HFFc6 (cell line): ENCODE results near the gene SYN1. TPM values are rescaled to one million over a fixed set of nuclear protein-coding genes. Genes with fewer than 3 reads are reported as not detected.
"Not testable (repeated sequence)": the region's sequence is repeated elsewhere in the genome, so short reads cannot be mapped to it uniquely, and the experiment has no call there.

Experiments
- DNase-seq: peaks from one replicate; pipeline ENCODE4 v3.0.0-alpha.2; 2018
- H3K27ac Mint-ChIP-seq: 2 replicates; pipeline ENCODE4 v1.8.0; 2020; ENCODE audit warnings: mild to moderate bottlenecking, mixed read lengths
- H3K27me3 Mint-ChIP-seq: 2 replicates; pipeline ENCODE4 v1.8.0; 2021; ENCODE audit warnings: mild to moderate bottlenecking, moderate library complexity, mixed read lengths; ENCODE audit not compliant: insufficient read depth
- H3K36me3 Mint-ChIP-seq: 2 replicates; pipeline ENCODE4 v1.8.0; 2021; ENCODE audit warnings: low read depth, mixed read lengths
- H3K4me1 Mint-ChIP-seq: 2 replicates; pipeline ENCODE4 v1.8.0; 2020; ENCODE audit warnings: low read depth, mixed read lengths
- H3K4me3 Mint-ChIP-seq: 2 replicates; pipeline ENCODE4 v1.8.0; 2020; ENCODE audit warnings: mild to moderate bottlenecking, moderate library complexity, mixed read lengths
- H3K9me3 Mint-ChIP-seq: 2 replicates; pipeline ENCODE4 v1.8.0; 2020; ENCODE audit warnings: mild to moderate bottlenecking, mixed read lengths
- total RNA-seq, 6 experiments: library from RNA; stranded (reverse); fragmentation: NEBNext Ultra II Directional; extraction: Animal tissue kit (Norgen Biotek cat#: 25700); gene quantifications; 2 replicates in 1 of 6; 3 replicates in 5 of 6; pipeline ENCODE4 v1.2.3, GENCODE V29; 2021
- TF ChIP-seq, protein P1 (sequence below): fragments of 200-600 bp; sonication (generic); IDR thresholded peaks from 2 replicates; pipeline ENCODE4 v1.5.0; 2021; ENCODE audit warnings: antibody characterized with exemption, mild to moderate bottlenecking

SYN1 gene
- total RNA-seq, 6 experiments from 2014 or later: 0.13 to 0.31 (median 0.19) TPM; not detected in 1

GRCh38 chrX:47610511-47610910 is 9.1 kb downstream of the SYN1 start:
- no peak for DNase-seq
- H3K9me3 Mint-ChIP-seq: no peaks in the 10 kb centered on the region
- TF ChIP-seq, protein P1, sequence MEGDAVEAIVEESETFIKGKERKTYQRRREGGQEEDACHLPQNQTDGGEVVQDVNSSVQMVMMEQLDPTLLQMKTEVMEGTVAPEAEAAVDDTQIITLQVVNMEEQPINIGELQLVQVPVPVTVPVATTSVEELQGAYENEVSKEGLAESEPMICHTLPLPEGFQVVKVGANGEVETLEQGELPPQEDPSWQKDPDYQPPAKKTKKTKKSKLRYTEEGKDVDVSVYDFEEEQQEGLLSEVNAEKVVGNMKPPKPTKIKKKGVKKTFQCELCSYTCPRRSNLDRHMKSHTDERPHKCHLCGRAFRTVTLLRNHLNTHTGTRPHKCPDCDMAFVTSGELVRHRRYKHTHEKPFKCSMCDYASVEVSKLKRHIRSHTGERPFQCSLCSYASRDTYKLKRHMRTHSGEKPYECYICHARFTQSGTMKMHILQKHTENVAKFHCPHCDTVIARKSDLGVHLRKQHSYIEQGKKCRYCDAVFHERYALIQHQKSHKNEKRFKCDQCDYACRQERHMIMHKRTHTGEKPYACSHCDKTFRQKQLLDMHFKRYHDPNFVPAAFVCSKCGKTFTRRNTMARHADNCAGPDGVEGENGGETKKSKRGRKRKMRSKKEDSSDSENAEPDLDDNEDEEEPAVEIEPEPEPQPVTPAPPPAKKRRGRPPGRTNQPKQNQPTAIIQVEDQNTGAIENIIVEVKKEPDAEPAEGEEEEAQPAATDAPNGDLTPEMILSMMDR: no peak
- H3K27ac Mint-ChIP-seq: no peak overlapping the region
- no peaks in the 10 kb centered on the region for H3K36me3 Mint-ChIP-seq
- peaks cover 8% of the 10 kb centered on the region for H3K27me3 Mint-ChIP-seq
- no peak overlapping the region for H3K4me3 Mint-ChIP-seq
- no peaks in the 10 kb centered on the region for H3K4me1 Mint-ChIP-seq

DNA sequence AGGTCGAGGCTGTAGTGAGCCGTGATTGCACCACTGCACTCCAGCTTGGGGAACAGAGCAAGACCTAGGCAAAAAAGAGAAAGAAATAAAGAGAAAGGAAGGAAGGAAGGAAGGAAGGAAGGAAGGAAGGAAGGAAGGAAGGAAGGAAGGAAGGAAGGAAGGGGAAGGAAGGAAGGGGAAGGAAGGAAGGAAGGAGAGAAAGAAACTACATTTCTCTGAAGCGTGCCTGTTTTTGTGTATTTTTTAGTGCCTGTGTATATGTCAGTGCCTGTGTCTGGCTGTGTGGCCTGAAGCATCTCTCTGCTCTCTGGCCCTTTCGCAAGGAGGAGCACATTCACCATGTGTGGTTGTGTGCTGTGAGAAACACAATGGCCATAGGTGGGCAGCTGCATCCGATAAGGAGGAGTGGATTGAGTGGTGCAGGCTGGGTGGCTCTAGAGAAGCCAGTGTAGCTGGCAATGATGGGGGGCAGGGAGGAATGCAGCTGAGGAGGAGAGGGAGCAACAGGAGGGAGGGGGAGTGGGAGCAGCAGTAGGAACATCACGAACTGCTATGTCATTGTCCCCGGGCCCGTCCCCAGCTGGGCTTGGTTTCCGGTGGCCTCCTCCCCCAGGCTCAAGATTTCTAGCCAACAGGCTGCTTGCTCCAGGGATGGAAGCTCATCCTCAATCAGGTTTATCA is 11.4 kb downstream of the SYN1 start:
- Mint-ChIP-seq H3K36me3 (no peaks in the 10 kb centered on the region), H3K27me3 (peaks cover 6% of the 10 kb centered on the region), H3K9me3 (no peaks in the 10 kb centered on the region), H3K4me1 (no peaks in the 10 kb centered on the region), H3K27ac (no peak overlapping the region), H3K4me3 (no peak overlapping the region)
- no peak for DNase-seq
- TF ChIP-seq, protein P1: no peak

DNA sequence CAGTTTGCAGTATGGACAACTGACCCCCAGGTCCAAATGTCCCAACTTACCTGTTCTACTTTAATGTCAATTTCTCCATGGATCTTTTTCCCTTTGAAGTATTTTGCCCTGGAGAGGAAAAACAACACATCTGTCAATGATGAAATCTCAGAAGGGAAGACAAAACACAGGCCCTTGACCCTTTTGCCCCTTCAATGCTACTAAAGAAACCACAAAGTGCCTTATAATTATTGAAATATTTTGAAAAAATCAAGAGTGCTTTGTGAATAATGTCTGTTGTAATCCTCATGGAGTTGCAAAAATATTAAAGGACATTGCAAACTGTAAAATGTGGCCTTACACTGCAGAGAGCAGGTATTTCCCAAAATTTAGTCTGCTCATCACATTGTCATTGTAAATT is 12.6 kb downstream of the SYN1 start:
- no peaks in the 10 kb centered on the region for H3K9me3 Mint-ChIP-seq
- no peak for DNase-seq
- H3K36me3 Mint-ChIP-seq: no peaks in the 10 kb centered on the region
- TF ChIP-seq, protein P1: no peak
- no peak overlapping the region for H3K4me3 Mint-ChIP-seq
- no peaks in the 10 kb centered on the region for H3K4me1 Mint-ChIP-seq
- peaks cover 6% of the 10 kb centered on the region for H3K27me3 Mint-ChIP-seq
- no peak overlapping the region for H3K27ac Mint-ChIP-seq

- Mint-ChIP-seq H3K4me3 (no peak overlapping the region), H3K27ac (no peak overlapping the region), H3K27me3 (peaks cover 5% of the 10 kb centered on the region), H3K4me1 (no peaks in the 10 kb centered on the region), H3K36me3 (no peaks in the 10 kb centered on the region), H3K9me3 (no peaks in the 10 kb centered on the region)
- no peak for DNase-seq
- TF ChIP-seq, protein P1: no peak
These were observed 14.6 kb downstream of the SYN1 start for GRCh38 chrX:47605024-47605423.

- not testable (repeated sequence) for H3K27ac Mint-ChIP-seq, H3K4me3 Mint-ChIP-seq, H3K9me3 Mint-ChIP-seq, H3K36me3 Mint-ChIP-seq, H3K27me3 Mint-ChIP-seq, DNase-seq, H3K4me1 Mint-ChIP-seq
These were observed 16.5 kb downstream of the SYN1 start for GRCh38 chrX:47603125-47603524.

GRCh38 chrX:47597222-47597621 is 22.4 kb downstream of the SYN1 start:
- H3K27me3 Mint-ChIP-seq: peaks cover 15% of the 10 kb centered on the region

More at GRCh38 chrX:47597222-47597621, 22.4 kb downstream of the SYN1 start:
- DNase-seq: no peak
- Mint-ChIP-seq H3K27ac (no peak overlapping the region), H3K9me3 (no peaks in the 10 kb centered on the region), H3K4me1 (peaks cover 11% of the 10 kb centered on the region), H3K36me3 (no peaks in the 10 kb centered on the region), H3K4me3 (no peak overlapping the region)
- TF ChIP-seq, protein P1: no peak
